ENCODE measurements around the gene TMEM74B.
"Not testable (repeated sequence)": the region's sequence is repeated elsewhere in the genome, so short reads cannot be mapped to it uniquely, and the experiment has no call there.

The TMEM74B gene

DNA sequence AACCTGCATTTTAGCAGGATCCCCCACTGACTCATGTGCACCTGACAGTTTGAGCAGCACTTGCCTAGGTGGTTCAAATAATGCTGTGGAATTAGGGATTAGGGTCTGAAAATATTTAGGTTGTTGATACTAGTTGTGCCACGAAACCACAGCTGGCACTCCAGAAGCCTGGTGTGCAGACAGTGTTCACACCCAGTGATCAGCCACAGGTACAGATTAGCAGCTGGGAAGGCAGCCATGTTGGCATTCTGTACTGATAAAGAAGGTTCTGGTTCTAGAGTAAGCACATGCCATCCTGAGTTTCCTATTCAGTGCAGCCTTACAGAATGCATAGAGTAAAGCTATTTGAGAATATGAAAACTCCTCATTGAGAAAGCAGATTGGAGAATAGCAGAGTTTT is 30.1 kb downstream of the TMEM74B start:
- no peak for DNase-seq (ENCODE audit: extremely low spot score)
- ChIA-PET CTCF (no interaction called here), POLR2A (no interaction called here)
- TF ChIP-seq FOXM1 (IDR thresholded peaks at IDR 0.05; ENCODE audit: borderline replicate concordance) (no peak), L3MBTL2 (conservative IDR thresholded peaks at IDR 0.05) (no peak), BHLHE40 (IDR thresholded peaks at IDR 0.05; ENCODE audit: borderline replicate concordance) (no peak), NFRKB (IDR thresholded peaks at IDR 0.05) (no peak), FOXA1 (IDR thresholded peaks at IDR 0.05) (no peak), SUZ12 (IDR thresholded peaks at IDR 0.05) (no peak), ARNT (IDR thresholded peaks at IDR 0.05) (no peak), CTBP1 (IDR thresholded peaks at IDR 0.05; ENCODE audit: borderline replicate concordance) (no peak), FOXK2 (IDR thresholded peaks at IDR 0.05) (no peak)

DNA sequence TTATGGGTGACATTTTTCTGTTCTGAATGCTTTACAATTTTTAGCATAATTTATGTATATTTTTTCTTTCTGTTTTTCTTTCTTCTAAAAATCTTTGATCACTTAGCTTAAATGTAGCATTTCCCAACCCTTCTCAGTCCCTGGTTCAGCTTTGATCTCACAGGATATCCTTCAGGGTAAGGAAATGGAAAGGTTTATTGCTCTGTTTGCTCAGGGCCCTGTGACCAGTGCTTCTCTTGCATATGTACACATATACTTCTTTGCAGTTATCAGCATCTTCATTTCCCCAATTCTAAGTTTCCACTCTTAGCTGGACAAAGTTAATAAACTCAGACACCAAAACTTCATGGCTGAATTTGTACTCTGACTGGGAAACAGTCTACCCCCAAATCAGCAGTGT is 30.6 kb downstream of the TMEM74B start:
- ChIA-PET CTCF (no interaction called here), POLR2A (no interaction called here)
- no peak for DNase-seq (ENCODE audit: extremely low spot score)
- TF ChIP-seq ARNT (IDR thresholded peaks at IDR 0.05): no peak

DNA sequence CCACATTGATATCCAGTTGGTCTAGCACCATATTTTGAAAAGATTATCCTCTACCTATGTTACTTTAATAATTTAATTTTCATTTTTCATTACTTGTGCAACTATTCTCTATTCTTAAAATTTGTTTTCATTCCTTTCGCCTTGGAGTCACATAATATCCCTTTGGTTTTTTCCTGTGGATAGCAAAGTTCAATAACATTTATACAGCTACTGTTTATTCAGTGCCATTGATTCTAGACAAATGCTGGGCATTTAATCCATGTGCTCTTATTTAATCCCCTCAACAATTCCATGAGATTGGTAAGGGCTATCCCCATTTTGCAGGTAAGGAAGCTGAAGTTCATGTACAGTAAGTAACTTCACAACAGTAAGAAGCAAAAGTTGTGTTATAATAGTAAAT is 33.8 kb downstream of the TMEM74B start:
- no peak for DNase-seq (ENCODE audit: extremely low spot score)
- no peak for TF ChIP-seq ZNF384 (IDR thresholded peaks at IDR 0.05)
- TF ChIP-seq LEF1 (IDR thresholded peaks at IDR 0.05; ENCODE audit: borderline replicate concordance): no peak
- TF ChIP-seq ELF4 (IDR thresholded peaks at IDR 0.05): no peak
- TF ChIP-seq HDGF (IDR thresholded peaks at IDR 0.05; ENCODE audit: borderline replicate concordance): no peak
- no peak for TF ChIP-seq SP1 (IDR thresholded peaks at IDR 0.05)
- ChIA-PET CTCF (no interaction called here), POLR2A (no interaction called here)

DNA sequence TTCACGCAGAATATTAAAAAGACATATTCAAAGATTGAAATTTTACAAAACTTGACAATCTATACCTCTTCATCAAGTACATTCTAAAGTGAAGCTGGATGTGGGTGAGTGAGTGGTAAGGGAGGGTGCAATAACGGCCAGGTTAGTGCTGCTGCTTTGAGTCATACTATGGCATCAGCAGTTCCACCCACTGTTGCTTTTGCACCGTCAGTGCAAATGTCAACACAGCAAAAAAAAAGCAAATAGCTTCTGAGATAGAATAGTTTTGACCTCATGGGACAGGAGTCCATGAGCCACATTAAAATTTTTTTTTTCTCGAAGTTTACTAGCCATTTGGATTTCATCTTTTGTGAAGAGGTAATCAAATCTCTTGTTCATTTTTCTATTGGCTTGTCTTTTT is 34.6 kb downstream of the TMEM74B start:
- DNase-seq (ENCODE audit: extremely low spot score): no peak
- ChIA-PET POLR2A (no interaction called here), CTCF (interaction anchor here (0.6 kb wide), 1 partner anchor 490 kb away, joined by 3 read pairs; no protein-coding TSS in a partner anchor)
- TF ChIP-seq BHLHE40 (IDR thresholded peaks at IDR 0.05; ENCODE audit: borderline replicate concordance): no peak
- TF ChIP-seq SUZ12 (IDR thresholded peaks at IDR 0.05): no peak
- TF ChIP-seq, protein P1, sequence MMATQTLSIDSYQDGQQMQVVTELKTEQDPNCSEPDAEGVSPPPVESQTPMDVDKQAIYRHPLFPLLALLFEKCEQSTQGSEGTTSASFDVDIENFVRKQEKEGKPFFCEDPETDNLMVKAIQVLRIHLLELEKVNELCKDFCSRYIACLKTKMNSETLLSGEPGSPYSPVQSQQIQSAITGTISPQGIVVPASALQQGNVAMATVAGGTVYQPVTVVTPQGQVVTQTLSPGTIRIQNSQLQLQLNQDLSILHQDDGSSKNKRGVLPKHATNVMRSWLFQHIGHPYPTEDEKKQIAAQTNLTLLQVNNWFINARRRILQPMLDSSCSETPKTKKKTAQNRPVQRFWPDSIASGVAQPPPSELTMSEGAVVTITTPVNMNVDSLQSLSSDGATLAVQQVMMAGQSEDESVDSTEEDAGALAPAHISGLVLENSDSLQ (IDR thresholded peaks at IDR 0.05): no peak
- TF ChIP-seq CTBP1 (IDR thresholded peaks at IDR 0.05; ENCODE audit: borderline replicate concordance): no peak
- TF ChIP-seq L3MBTL2 (conservative IDR thresholded peaks at IDR 0.05): no peak
- no peak for TF ChIP-seq NFRKB (IDR thresholded peaks at IDR 0.05)

DNA sequence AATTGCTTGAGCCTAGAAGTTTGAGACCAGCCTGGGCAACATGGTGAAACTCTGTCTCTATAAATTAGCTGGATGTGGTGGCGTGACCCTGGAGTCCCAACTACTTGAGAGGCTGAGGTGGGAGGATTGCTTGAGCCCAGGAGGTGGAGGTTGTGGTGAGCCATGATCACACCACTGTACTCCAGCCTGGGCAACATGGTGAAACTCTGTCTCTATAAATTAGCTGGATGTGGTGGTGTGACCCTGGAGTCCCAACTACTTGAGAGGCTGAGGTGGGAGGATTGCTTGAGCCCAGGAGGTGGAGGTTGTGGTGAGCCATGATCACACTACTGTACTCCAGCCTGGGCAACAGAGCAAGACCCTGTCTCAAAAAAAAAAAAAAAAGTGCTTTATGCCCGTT is 35.0 kb downstream of the TMEM74B start:
- CTCF ChIA-PET: interaction anchor here (0.6 kb wide), 1 partner anchor 489 kb away, joined by 3 read pairs; no protein-coding TSS in a partner anchor
- DNase-seq (ENCODE audit: extremely low spot score); POLR2A ChIA-PET: not testable (repeated sequence)

DNA sequence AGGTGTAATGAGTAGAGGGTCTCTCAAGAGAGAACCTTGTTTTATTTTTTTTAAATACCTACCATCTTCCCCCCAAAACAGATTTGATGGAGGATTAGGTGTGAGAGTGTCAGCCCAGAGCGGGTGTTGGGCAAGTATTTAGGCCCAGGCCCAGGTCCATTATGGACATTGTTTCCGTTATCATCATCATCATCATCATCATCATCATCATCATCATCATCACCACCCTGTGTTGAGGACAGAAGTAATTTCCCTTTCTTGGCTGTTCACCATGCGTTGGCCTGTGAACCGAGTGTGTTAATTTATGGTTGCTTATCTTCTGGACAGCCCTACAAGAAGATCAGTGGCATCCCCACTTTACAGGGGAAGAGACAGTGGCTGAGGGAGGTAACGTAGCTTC is 37.8 kb downstream of the TMEM74B start:
- no peak for DNase-seq (ENCODE audit: extremely low spot score)
- no peak for TF ChIP-seq SUZ12 (IDR thresholded peaks at IDR 0.05)
- TF ChIP-seq NFRKB (IDR thresholded peaks at IDR 0.05): no peak
- no peak for TF ChIP-seq FOXA1 (IDR thresholded peaks at IDR 0.05)
- TF ChIP-seq LEF1 (IDR thresholded peaks at IDR 0.05; ENCODE audit: borderline replicate concordance): no peak
- TF ChIP-seq, protein P1 (IDR thresholded peaks at IDR 0.05): no peak
- no peak for TF ChIP-seq L3MBTL2 (conservative IDR thresholded peaks at IDR 0.05)
- TF ChIP-seq BHLHE40 (IDR thresholded peaks at IDR 0.05; ENCODE audit: borderline replicate concordance): no peak
- TF ChIP-seq CTBP1 (IDR thresholded peaks at IDR 0.05; ENCODE audit: borderline replicate concordance): no peak
- ChIA-PET CTCF (no interaction called here), POLR2A (no interaction called here)

DNA sequence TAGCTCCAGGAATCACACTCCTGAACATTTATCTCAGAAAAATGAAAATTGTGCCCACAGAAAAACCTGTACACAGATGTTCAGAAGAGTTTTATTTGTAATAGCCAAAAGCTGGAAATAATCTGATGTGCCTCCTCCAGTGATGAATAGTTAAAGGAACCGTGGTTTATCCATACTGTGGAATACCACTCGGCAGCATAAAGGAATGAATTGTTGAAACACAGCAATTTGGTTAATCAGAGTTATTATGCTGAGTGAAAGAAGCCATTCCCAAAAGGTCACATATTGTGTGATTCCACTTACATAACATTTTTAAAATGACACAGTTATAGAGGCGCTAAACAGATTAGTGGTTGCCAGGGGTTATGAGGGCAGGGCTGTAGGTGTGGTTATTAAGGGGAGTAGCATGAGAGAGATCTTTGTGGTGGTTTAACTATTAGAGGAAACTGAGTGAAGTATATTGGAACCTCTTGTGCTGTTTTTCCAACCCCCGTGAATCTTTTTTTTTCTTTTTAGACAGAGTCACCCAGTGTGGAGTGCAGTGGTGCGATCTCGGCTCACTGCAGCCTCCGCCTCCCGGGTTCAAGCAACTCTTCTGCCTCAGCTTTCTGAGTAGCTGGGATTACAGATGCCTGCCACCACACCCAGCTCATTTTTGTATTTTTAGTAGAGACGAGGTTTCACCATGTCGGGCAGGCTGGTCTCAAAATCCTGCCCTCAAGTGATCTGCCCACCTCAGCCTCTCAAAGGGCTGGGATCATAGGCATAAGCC is 40.2 kb downstream of the TMEM74B start:
- no peak for DNase-seq (ENCODE audit: extremely low spot score)
- POLR2A ChIA-PET: no interaction called here
- TF ChIP-seq SUZ12 (IDR thresholded peaks at IDR 0.05): no peak
- TF ChIP-seq TARDBP (IDR thresholded peaks at IDR 0.05): no peak
- no peak for TF ChIP-seq HDGF (IDR thresholded peaks at IDR 0.05; ENCODE audit: borderline replicate concordance)
- no peak for TF ChIP-seq CTBP1 (IDR thresholded peaks at IDR 0.05; ENCODE audit: borderline replicate concordance)
- no peak for TF ChIP-seq NFRKB (IDR thresholded peaks at IDR 0.05)
- TF ChIP-seq FOXA1 (IDR thresholded peaks at IDR 0.05): no peak
- TF ChIP-seq, protein P1 (IDR thresholded peaks at IDR 0.05): no peak
- TF ChIP-seq ELF4 (IDR thresholded peaks at IDR 0.05): no peak
- TF ChIP-seq LEF1 (IDR thresholded peaks at IDR 0.05; ENCODE audit: borderline replicate concordance): no peak
- TF ChIP-seq ZNF384 (IDR thresholded peaks at IDR 0.05): no peak
- TF ChIP-seq L3MBTL2 (conservative IDR thresholded peaks at IDR 0.05): no peak
- TF ChIP-seq FOXK2 (IDR thresholded peaks at IDR 0.05): no peak
- no peak for TF ChIP-seq BHLHE40 (IDR thresholded peaks at IDR 0.05; ENCODE audit: borderline replicate concordance)
- CTCF ChIA-PET: no interaction called here
